Sigmoid colon (tissue), 4 donors: ENCODE measurements around the gene COL5A1.

Experiments used
- CTCF ChIP-seq, 4 experiments: fragments of 450-650 bp in 3 of 4; fragments of 200-600 bp in 1 of 4; IDR thresholded peaks; one replicate each; pipeline ENCODE4 v1.5.1; 2016 to 2019; ENCODE audit warnings: antibody characterized with exemption in 4 of 4, mild to moderate bottlenecking in 3 of 4, moderate library complexity in 2 of 4
- POLR2A ChIP-seq, 2 donors: fragments of 450-650 bp; IDR thresholded peaks; one replicate each; pipeline ENCODE4 v1.6.1; 2016; ENCODE audit warnings: antibody characterized with exemption in 2 of 2, mild to moderate bottlenecking in 2 of 2, moderate library complexity in 2 of 2
- POLR2AphosphoS5 ChIP-seq, 4 donors: sonication (generic); formaldehyde crosslinking; IDR thresholded peaks; one replicate each; pipeline ENCODE4 v1.6.1; 2017; ENCODE audit warnings: antibody characterized with exemption in 4 of 4

DNA sequence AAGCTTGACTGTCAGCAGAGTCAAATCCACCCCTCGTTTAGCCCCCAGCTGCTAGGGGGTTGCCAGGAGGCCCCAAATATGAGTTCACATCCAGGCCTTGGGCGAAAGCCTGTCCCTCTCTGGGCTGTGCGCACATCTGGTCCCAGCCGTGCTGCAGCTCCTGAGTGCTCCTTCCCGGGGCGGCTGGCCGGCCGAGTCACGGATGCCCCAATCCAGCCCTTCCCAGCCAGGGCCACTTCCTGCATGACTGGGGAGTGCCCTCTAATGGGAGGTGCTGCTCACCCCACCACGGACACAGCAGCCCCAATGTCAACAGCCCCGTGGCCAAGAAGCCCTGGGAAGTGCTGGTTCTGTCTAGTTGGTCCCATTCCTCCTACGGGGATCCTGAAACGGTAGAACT, 135.6 kb downstream of the COL5A1 start:
- TF ChIP-seq CTCF (IDR thresholded peaks at IDR 0.05): no peak
- no peak for TF ChIP-seq POLR2AphosphoS5 (IDR thresholded peaks at IDR 0.05)
- TF ChIP-seq POLR2A (IDR thresholded peaks at IDR 0.05): no peak
